Measurements from ENCODE around the gene ATF5. TPM values are rescaled to one million over a fixed set of nuclear protein-coding genes. Genes with fewer than 3 reads are reported as not detected.
"Not testable (repeated sequence)": the region's sequence is repeated elsewhere in the genome, so short reads cannot be mapped to it uniquely, and the experiment has no call there.

The ATF5 gene
- total RNA-seq, 3 donors from 2014 or later: 10.7 to 25.0 (median 16.1) TPM

DNA sequence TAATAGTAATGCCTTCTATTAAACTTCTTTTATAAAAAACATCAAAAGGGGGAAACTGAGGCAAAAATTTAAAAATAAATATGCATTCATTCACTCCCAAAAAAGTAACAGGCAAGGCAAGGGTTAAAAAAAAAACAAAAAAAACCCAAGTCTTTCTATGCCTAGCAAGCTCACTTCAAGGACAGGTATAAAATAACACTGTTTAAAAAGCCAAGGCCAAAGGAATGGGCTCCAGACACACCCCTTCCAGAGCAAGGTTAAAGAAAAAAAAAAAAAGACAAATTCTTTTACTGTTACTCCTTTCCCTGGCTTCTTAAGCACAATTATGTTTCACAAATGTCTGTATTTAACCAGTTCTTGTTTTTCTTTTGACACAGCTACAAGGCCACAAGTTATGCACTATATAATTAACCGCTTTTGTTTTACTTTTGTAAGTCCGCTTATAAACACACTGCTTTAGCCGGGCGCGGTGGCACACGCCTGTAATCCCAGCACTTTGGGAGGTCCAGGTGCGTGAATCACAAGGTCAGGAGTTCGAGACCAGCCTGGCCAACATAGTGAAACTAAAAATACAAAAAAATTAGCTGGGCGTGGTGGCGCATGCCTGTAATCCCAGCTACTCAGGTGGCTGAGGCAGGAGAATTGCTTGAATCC, 28.4 kb downstream of the ATF5 start:
- peak in 2 of 3 donors; percentile 25 to 27 for DNase-seq
- no peak for ATAC-seq
- intact Hi-C loops (cut with DNase I, micrococcal nuclease): no loop called here
- TF ChIP-seq, protein P1, sequence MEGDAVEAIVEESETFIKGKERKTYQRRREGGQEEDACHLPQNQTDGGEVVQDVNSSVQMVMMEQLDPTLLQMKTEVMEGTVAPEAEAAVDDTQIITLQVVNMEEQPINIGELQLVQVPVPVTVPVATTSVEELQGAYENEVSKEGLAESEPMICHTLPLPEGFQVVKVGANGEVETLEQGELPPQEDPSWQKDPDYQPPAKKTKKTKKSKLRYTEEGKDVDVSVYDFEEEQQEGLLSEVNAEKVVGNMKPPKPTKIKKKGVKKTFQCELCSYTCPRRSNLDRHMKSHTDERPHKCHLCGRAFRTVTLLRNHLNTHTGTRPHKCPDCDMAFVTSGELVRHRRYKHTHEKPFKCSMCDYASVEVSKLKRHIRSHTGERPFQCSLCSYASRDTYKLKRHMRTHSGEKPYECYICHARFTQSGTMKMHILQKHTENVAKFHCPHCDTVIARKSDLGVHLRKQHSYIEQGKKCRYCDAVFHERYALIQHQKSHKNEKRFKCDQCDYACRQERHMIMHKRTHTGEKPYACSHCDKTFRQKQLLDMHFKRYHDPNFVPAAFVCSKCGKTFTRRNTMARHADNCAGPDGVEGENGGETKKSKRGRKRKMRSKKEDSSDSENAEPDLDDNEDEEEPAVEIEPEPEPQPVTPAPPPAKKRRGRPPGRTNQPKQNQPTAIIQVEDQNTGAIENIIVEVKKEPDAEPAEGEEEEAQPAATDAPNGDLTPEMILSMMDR (IDR thresholded peaks at IDR 0.05): no peak
- Histone ChIP-seq H3K36me3 (ENCODE audit: low read depth) (no peaks in the 10 kb centered on the region), H3K9me3 (no peaks in the 10 kb centered on the region), H3K4me1 (ENCODE audit: low read depth) (peaks cover 23% of the 10 kb centered on the region), H3K4me3 (no peak overlapping the region)

DNA sequence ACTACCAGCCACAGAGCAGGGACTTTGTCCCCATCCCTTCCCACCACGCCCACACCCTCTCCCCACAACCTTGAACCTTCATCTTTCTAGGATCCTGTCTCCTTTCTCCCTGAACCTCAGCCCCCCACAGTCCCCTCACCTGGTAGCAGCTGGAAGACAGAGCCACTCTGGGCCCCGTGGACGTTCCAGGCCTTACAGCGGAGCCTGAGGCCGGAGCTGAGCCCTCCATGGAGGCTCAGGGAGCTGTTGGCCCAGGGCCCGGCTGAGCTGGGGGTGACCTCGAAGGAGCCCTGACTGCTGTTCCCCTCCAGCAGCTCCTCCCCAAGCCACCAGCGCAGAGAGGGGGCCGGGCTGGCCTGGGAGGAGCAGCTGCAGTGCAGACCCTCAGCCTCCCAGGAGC, 29.1 kb downstream of the ATF5 start:
- H3K36me3 ChIP-seq (ENCODE audit: low read depth); H3K9me3 ChIP-seq; intact Hi-C loops (cut with DNase I, micrococcal nuclease); ATAC-seq; H3K4me3 ChIP-seq: not testable (repeated sequence)
- peak in 2 of 3 donors; percentile 23 to 33 for DNase-seq
- H3K4me1 ChIP-seq (ENCODE audit: low read depth): peaks cover 15% of the 10 kb centered on the region

DNA sequence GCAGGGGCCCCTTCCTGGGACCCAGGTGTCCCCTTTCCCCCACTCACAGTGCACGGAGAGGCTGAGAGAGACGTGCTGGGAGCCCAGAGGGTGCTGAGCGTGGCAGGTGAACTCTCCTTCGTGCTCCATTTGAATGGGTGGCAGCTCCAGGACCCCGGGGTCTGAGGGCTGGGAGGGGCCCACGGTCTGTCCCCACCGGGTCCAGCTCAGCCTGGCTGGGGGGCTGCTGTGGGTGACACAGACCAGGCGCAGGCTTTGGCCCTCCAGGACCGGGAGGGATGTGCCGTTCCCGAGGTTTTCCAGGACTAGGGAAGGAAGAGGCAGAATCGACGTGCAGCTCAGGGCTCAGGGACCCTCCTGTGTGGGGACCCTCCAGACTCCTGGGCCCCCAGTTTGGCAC, 29.6 kb downstream of the ATF5 start:
- ATAC-seq; H3K9me3 ChIP-seq; H3K36me3 ChIP-seq (ENCODE audit: low read depth); intact Hi-C loops (cut with DNase I, micrococcal nuclease); H3K4me3 ChIP-seq: not testable (repeated sequence)
- peak in 2 of 3 donors; percentile 23 to 26 for DNase-seq
- peaks cover 14% of the 10 kb centered on the region for H3K4me1 ChIP-seq (ENCODE audit: low read depth)

DNA sequence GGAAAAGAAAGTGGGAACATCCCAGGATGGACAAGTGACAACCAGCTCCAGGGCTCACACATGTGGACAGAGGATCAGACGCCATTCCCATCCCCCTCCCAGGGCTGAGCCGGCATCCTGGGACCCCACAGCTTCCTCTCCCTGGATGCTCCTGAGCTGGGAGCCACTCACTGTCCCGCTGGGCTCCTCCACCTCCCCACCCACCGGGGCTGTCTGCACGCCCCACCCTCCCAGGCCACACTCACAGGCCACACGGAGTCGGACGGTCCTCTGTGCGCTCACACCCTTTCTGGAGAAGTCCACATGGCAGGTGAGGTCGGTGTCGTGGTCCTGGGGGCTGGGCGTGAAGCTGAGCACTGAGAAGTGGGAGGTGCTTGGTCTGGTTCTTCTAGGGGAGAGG, 30.9 kb downstream of the ATF5 start:
- H3K4me3 ChIP-seq; intact Hi-C loops (cut with DNase I, micrococcal nuclease); H3K9me3 ChIP-seq; H3K36me3 ChIP-seq (ENCODE audit: low read depth): not testable (repeated sequence)
- peak; percentile 8 for ATAC-seq
- DNase-seq: peak in 1 of 3 donors; percentile 6
- peaks cover 13% of the 10 kb centered on the region for H3K4me1 ChIP-seq (ENCODE audit: low read depth)

DNA sequence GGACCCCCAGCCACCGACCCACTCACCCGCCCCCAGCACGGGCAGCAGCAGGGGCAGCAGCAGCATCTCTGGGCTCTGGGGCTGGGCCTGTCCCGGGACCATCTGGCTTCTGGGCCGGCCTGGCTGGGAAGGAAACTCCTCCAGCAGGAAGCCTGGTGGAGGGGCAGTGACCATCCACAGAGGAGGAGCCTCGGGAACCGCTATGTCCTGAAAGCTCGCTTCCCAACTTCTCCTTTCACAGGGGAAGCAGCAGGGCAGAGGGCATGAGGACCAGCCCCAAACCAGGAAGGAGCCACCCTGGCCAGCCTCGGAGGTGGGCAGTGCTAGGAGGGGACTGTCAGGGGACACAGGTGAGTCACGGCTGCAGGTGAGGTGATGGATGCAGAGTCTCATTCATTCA, 32.0 kb downstream of the ATF5 start, which contains the start of gene SIGLEC11:
Gene SIGLEC11, minus strand, starts transcription at position 193 of the 400 bp plus-strand sequence. Its CDS starts 91 bp downstream, at position 102.
- H3K36me3 ChIP-seq (ENCODE audit: low read depth); H3K4me1 ChIP-seq (ENCODE audit: low read depth); H3K9me3 ChIP-seq; intact Hi-C loops (cut with DNase I, micrococcal nuclease); H3K4me3 ChIP-seq: not testable (repeated sequence)
- DNase-seq (peak in 2 of 3 donors; percentile 17), ATAC-seq (peak; percentile 30)

DNA sequence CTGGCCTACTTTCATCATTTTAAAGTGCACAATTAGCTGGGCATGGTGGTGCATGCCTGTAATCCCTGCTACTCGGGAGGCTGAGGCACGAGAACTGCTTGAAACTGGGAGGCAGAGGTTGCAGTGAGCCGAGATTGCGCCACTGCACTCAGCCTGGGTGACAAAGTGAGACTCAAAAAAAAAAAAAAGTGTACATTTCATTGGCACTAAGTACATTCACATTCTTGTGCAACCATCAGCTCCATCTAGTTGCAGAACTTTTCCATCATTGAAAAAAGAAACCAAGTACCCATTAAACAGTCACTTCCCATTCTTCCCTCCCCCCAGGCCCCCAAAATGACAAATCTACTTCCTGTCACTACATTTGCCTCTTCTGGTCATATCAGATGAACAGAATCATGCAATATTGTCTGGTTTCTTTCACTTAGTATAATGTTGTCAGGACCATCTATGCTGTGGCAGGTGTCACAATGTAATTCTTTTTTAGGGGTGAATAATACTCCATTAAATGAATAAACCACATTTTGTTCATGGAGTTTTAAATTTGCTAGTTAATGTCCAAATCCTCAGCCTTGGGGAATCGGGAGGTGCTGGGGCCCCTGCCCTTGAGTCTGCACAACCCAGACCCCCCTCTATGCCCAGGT, 39.4 kb downstream of the ATF5 start:
- no peak overlapping the region for H3K4me3 ChIP-seq
- DNase-seq (peak in 2 of 3 donors; percentile 4 to 27), ATAC-seq (no peak)
- H3K36me3 ChIP-seq (ENCODE audit: low read depth): no peaks in the 10 kb centered on the region
- TF ChIP-seq, protein P1 (IDR thresholded peaks at IDR 0.05): no peak
- intact Hi-C loops (cut with DNase I, micrococcal nuclease): no loop called here
- no peaks in the 10 kb centered on the region for H3K9me3 ChIP-seq
- H3K4me1 ChIP-seq (ENCODE audit: low read depth): no peaks in the 10 kb centered on the region

DNA sequence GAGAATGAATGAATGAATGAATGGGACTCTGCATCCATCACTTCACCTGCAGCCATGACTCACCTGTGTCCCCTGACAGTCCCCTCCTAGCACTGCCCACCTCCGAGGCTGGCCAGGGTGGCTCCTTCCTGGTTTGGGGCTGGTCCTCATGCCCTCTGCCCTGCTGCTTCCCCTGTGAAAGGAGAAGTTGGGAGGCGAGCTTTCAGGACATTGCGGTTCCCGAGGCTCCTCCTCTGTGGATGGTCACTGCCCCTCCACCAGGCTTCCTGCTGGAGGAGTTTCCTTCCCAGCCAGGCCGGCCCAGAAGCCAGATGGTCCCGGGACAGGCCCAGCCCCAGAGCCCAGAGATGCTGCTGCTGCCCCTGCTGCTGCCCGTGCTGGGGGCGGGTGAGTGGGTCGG, 40.4 kb downstream of the ATF5 start:
- DNase-seq (peak in 2 of 3 donors; percentile 16 to 28), ATAC-seq (peak; percentile 37)
- H3K9me3 ChIP-seq; H3K36me3 ChIP-seq (ENCODE audit: low read depth); H3K4me3 ChIP-seq; H3K4me1 ChIP-seq (ENCODE audit: low read depth); intact Hi-C loops (cut with DNase I, micrococcal nuclease): not testable (repeated sequence)

DNA sequence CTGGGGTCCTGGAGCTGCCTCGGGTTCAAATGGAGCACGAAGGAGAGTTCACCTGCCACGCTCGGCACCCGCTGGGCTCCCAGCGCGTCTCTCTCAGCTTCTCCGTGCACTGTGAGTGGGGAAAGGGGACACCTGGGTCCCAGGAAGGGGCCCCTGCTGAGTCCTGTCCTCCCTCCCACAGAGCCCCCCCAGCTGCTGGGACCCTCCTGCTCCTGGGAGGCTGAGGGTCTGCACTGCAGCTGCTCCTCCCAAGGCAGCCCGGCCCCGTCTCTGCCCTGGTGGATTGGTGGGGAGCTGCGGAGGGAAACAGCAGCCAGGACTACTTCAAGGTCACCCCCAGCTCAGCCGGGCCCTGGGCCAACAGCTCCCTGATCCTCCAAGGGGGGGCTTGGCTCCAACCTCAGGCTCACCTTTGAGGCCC, 43.0 kb downstream of the ATF5 start:
- intact Hi-C loops (cut with DNase I, micrococcal nuclease): no loop called here
- DNase-seq: peak in 1 of 3 donors; percentile 37
- TF ChIP-seq, protein P1 (IDR thresholded peaks at IDR 0.05): no peak
- ATAC-seq: no peak
- H3K4me1 ChIP-seq (ENCODE audit: low read depth): no peaks in the 10 kb centered on the region
- no peaks in the 10 kb centered on the region for H3K36me3 ChIP-seq (ENCODE audit: low read depth)
- no peak overlapping the region for H3K4me3 ChIP-seq
- H3K9me3 ChIP-seq: no peaks in the 10 kb centered on the region

Data from mucosa of descending colon (tissue), 3 donors.